Colonic mucosa (tissue), 4 donors: ENCODE results near the gene MACC1. TPM values are rescaled to one million over a fixed set of nuclear protein-coding genes. Genes with fewer than 3 reads are reported as not detected.

Experiments
- DNase-seq: peaks from one replicate; pipeline ENCODE4 v3.0.0-alpha.2; 2020
- H3K27ac ChIP-seq: fragments of 200-600 bp; one replicate; pipeline ENCODE4 v1.8.0; 2021
- H3K27me3 ChIP-seq: fragments of 200-600 bp; one replicate; pipeline ENCODE4 v1.8.0; 2021
- H3K36me3 ChIP-seq: fragments of 200-600 bp; one replicate; pipeline ENCODE4 v1.8.0; 2021
- H3K4me1 ChIP-seq: fragments of 200-600 bp; one replicate; pipeline ENCODE4 v1.8.0; 2021; ENCODE audit warnings: mild to moderate bottlenecking
- H3K4me3 ChIP-seq: fragments of 200-600 bp; one replicate; pipeline ENCODE4 v1.8.0; 2021
- H3K9ac ChIP-seq, 2 donors: one replicate each; pipeline ENCODE4 v1.7.0; 2013; ENCODE audit warnings: control low read depth in 2 of 2, low read depth in 2 of 2, low read length in 2 of 2
- H3K9me3 ChIP-seq: fragments of 200-600 bp; one replicate; pipeline ENCODE4 v1.8.0; 2021
- CTCF ChIP-seq: fragments of 200-600 bp; IDR thresholded peaks from one replicate; pipeline ENCODE4 v1.8.0; 2022; ENCODE audit warnings: antibody characterized with exemption, mild to moderate bottlenecking
- intact Hi-C: fragments of 100-400 bp; cut with DNase I; formaldehyde crosslinking; loops from one replicate; pipeline ENCODE4 v1.14.1; 2022
- total RNA-seq, 2 donors: library from RNA; stranded (reverse); fragmentation: NEBNext Ultra II Directional in 1 of 2; extraction: Animal tissue kit (Norgen Biotek cat#: 25700) in 1 of 2; gene quantifications; one replicate each; pipeline ENCODE4 v1.2.1, GENCODE V29; 2021
- donor health status: healthy.
- donor health status: DM: no; HTN: no; CAD: no.
- donor health status: DM: no; HTN: no; CAD: no.

The MACC1 gene
- total RNA-seq, 2 donors from 2014 or later = 9.5 to 12.8 TPM

GRCh38 chr7:20223356-20223755, 6.2 kb upstream of the MACC1 start:
- H3K4me1 ChIP-seq = peaks cover 13% of the 10 kb centered on the region
- no peaks in the 10 kb centered on the region for H3K27me3 ChIP-seq
- TF ChIP-seq CTCF = no peak
- intact Hi-C loops = no loop called here
- H3K36me3 ChIP-seq = no peaks in the 10 kb centered on the region
- H3K27ac ChIP-seq = no peak overlapping the region
- H3K9me3 ChIP-seq = no peaks in the 10 kb centered on the region
- H3K4me3 ChIP-seq = no peak overlapping the region
- no peak overlapping the region for H3K9ac ChIP-seq
- DNase-seq = no peak

GRCh38 chr7:20222219-20222828, 5.1 kb upstream of the MACC1 start:
- intact Hi-C loops = no loop called here
- no peak overlapping the region for H3K9ac ChIP-seq
- DNase-seq = no peak
- H3K27ac ChIP-seq = no peak overlapping the region
- H3K27me3 ChIP-seq = no peaks in the 10 kb centered on the region
- H3K4me1 ChIP-seq = peaks cover 13% of the 10 kb centered on the region
- TF ChIP-seq CTCF = no peak
- no peak overlapping the region for H3K4me3 ChIP-seq
- H3K9me3 ChIP-seq = no peaks in the 10 kb centered on the region
- H3K36me3 ChIP-seq = no peaks in the 10 kb centered on the region

GRCh38 chr7:20220921-20221547, 3.9 kb upstream of the MACC1 start:
- peaks cover 13% of the 10 kb centered on the region for H3K4me1 ChIP-seq
- peak overlapping the region in 1 of 2 donors; percentile 38 for H3K9ac ChIP-seq
- H3K27ac ChIP-seq = peak overlapping the region; percentile 82
- H3K4me3 ChIP-seq = no peak overlapping the region
- no peak for DNase-seq
- intact Hi-C loops = no loop called here
- H3K36me3 ChIP-seq = no peaks in the 10 kb centered on the region
- H3K9me3 ChIP-seq = no peaks in the 10 kb centered on the region
- no peaks in the 10 kb centered on the region for H3K27me3 ChIP-seq
- no peak for TF ChIP-seq CTCF

- peak overlapping the region in 1 of 2 donors; percentile 28 for H3K9ac ChIP-seq
- intact Hi-C loops = no loop called here
- H3K27ac ChIP-seq = peak overlapping the region; percentile 82
These were observed 3.1 kb upstream of the MACC1 start for GRCh38 chr7:20220293-20220761.

More at GRCh38 chr7:20220293-20220761, 3.1 kb upstream of the MACC1 start:
- DNase-seq = no peak
- H3K27me3 ChIP-seq = no peaks in the 10 kb centered on the region
- no peak overlapping the region for H3K4me3 ChIP-seq
- TF ChIP-seq CTCF = no peak
- peaks cover 13% of the 10 kb centered on the region for H3K4me1 ChIP-seq
- H3K36me3 ChIP-seq = no peaks in the 10 kb centered on the region
- H3K9me3 ChIP-seq = no peaks in the 10 kb centered on the region
